CD4-positive, alpha-beta T cell treated with Interleukin-10 for 1 hour (primary cell): ENCODE data around the gene ANAPC2.
"Not testable (repeated sequence)": the region's sequence is repeated elsewhere in the genome, so short reads cannot be mapped to it uniquely, and the experiment has no call there.

Experiments used
- DNase-seq: peaks from one replicate; pipeline ENCODE4 v3.0.0-alpha.2; 2020

The ANAPC2 gene

DNA sequence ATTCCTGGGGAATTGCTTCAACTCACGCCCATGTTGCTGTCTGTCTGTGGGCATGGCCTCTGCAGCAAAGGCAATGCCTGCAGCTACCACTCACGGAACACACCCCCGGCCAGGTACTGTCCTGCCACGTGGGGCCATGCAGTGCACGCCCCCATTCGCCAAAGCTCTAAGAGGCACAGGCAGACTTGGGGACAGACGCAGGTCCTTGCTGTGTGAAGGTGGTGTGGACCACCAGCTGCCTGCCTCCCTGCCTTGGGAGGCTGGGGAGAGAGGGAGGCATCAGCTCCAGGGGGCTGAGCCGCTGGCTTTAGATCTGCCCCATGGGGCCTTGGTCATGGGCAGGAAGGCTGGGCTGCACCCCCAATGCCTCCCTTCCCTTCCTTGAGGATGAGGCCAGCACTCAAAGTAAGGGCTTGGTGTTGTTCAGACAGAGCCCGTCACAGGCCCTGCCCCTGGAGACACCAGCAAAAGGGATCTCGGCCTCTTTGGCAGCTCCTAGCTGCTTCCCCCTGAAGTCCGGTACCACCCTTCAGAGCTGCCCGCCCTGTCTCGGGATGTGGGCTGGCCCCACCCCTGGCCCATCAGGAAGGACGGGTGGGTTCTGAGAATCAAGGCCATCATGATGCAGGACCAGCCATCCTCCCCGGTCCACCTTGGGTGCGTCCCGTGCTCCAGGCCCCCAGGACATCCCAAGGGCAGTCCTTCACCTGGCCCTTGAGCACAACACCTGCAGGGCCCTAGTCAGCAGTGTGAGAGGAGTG, 47.1 kb downstream of the ANAPC2 start:
- no peak for DNase-seq

- no peak for DNase-seq
Observed at GRCh38 chr9:137140151-137141012, 48.0 kb downstream of the ANAPC2 start.

- no peak for DNase-seq
Observed at GRCh38 chr9:137139468-137140150, 48.8 kb downstream of the ANAPC2 start.

GRCh38 chr9:137138722-137139467, 49.5 kb downstream of the ANAPC2 start, which contains the start of gene GRIN1:
TSS of gene GRIN1 (plus strand) at chr9:137139154. CDS start at chr9:137139487, 333 bp downstream.
- DNase-seq, result peak; percentile 34

GRCh38 chr9:137138058-137138721, 50.2 kb downstream of the ANAPC2 start:
- DNase-seq, result no peak

- no peak for DNase-seq
Observed at GRCh38 chr9:137136881-137137607, 51.3 kb downstream of the ANAPC2 start.

- DNase-seq, result no peak
Observed at GRCh38 chr9:137136261-137136880, 52.0 kb downstream of the ANAPC2 start.

- not testable (repeated sequence) for DNase-seq
Observed at GRCh38 chr9:137135154-137135553, 53.2 kb downstream of the ANAPC2 start.

DNA sequence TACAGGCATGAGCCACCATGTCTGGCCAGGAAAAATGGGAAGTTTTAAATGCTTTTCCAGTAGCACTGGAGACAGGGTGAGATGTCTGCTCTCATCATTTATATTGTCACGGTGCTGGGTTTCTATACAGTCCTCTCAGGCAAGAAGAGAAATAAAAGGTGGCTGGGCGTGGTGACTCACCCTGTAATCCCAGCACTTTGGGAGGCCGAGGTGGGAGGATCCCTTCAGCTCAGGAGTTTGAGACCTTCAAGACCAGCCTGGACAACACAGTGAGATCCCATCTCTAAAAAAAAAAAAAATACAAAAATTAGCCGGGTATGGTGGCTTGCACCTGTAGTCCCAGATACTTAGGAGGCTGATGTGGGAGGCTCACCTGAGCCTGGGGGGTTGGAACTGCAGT, 54.2 kb downstream of the ANAPC2 start:
- DNase-seq, result no peak

DNA sequence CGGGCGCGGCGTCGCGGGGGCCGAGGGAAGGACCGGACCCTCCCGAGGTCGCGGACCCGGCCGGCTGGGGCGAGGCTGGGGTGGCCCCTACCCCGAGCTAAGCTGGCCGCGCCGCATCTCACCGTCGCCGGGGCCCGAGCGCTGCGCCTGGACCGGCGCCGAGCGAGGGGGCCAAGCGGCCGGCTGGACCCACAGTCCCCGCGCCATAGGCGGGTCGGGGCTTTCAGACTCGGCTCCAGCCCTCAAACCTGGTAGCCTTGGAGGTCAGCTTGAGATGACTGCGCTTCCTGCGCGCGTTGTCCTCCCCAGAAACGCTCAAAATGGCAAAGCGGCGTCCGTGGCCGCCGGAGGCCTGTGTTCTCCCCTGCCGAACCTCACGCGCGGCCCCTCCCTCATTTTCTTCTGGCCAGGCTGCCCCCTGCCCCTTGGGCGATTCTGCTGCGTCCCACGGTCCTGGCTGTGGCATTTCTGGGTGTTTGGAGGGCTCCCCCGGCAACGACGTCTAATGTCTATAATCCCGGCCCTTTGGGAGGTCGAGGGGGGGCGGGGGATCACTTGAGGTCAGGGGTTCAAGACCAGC, 58.1 kb downstream of the ANAPC2 start:
- no peak for DNase-seq

DNA sequence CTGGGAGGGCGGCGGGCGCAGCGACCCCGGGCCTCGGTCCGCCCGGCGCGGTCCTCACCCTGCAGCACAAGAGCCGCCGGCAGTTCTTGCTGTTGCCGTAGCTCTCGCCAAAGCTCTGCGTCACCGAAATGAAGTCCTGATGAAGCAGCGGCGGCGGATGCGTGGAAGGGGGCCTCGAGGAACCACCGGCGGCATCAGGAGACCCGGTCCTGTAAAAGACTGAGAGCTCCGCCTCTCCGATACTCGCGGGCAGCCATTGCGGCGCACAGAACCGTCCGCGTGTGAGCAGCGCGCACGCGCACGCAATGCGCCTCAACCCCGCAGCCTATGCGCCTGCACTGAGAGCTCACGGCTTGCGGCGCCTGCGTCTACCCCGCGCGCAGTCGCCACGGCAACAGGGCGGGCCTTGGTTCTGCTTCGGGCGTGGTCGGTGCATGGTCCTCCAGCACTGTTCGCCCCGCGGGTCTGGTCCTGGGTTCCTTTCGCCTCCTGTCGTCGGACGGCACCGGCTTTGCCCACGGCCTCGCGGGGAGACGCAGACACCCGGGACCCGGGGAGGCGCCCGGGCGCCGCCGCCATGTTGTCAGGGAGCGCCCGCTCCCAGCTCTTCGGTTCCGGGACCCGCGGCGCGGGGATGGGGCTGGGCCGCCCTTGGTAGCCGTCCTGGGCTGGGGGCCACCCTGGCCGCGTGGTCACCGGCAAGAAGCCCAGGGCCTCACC, 58.7 kb downstream of the ANAPC2 start:
- DNase-seq, result peak; percentile 90

DNA sequence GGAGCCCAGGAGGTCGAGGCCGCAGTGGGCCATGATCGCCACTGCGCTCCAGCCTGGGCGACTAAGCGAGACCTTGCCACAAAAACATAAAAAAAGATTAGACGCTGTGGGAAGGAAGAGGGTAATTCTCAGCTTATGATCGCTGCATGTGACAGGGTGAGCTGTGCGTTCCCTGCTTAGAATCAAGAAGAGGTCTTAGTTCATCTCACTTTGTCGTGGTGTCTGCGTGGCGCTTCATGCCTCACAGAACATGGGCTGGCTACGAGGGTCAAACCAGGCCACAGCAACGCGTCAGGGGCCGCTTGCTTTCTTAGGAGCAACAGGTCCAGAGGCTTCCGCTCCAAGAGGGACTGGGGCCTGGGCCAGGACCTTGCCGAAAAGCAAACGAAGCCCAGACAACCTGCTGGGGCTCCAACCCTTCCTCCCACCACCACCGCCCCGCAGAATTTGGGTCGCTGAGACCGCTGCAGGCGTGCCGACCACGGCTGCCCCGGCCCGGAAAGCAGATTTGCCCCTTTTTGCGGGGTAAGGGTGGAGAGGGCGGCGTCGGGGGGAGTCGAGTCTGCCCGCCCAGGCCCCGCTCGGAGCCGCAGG, 59.4 kb downstream of the ANAPC2 start:
- no peak for DNase-seq

GRCh38 chr9:137128158-137128861, 60.0 kb downstream of the ANAPC2 start:
- no peak for DNase-seq

DNA sequence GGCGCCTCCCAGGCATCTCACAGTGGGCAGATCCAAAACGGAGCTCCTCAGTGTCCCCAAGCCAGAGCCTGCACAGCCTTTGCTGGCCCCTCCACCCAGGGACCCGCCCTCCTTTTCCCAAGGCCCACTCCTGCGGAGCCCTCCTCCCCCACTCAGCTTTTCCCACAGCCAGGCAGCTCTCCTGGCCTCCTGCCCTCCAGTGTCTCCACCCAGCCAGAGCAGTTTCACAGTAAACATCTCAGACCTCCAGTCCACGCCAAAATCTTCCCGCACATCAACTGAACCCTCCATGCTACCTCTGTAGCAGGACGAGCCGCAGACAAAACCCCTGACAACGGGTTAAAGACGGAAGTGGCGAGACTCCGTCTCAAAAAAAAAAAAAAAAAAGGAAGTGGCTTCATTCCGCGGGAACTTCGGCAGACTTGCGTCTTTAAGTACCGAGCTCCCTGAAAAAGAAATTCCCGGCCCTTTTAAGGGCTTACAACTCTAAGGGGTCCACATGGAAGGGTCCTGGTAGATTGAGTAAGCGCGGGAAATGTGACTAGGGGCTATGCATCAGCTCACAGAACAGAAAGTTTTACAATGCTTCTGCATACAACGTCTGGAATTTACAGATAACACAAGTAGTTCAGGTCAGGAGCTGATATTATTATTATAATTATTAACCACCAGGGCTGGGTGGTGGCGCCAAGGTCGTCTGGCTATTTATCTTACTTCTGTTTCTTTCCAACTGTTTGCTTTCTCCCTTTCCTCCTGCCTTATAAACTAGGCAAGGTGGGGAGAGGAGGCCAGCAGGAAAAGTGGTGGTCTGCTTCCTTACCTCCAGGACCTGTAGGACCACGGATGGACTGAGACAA, 60.8 kb downstream of the ANAPC2 start:
- peak; percentile 59 for DNase-seq

GRCh38 chr9:137126786-137127185, 61.6 kb downstream of the ANAPC2 start:
- DNase-seq, result no peak
